HG03045 (cell line): ENCODE results near the gene XYLB.

Source experiments
- ATAC-seq: cut with Tn5 transposase; IDR thresholded peaks from one replicate; pipeline ENCODE4 v1.9.1; 2021; ENCODE audit warnings: mild to moderate bottlenecking, moderate library complexity; ENCODE audit not compliant: unreplicated experiment

Gene XYLB

GRCh38 chr3:38361496-38361895, 14.9 kb downstream of the XYLB start:
- no peak for ATAC-seq

GRCh38 chr3:38362825-38363224, 16.2 kb downstream of the XYLB start:
- ATAC-seq, result no peak

- ATAC-seq, result no peak
Measured at GRCh38 chr3:38364721-38365400, 18.3 kb downstream of the XYLB start.

DNA sequence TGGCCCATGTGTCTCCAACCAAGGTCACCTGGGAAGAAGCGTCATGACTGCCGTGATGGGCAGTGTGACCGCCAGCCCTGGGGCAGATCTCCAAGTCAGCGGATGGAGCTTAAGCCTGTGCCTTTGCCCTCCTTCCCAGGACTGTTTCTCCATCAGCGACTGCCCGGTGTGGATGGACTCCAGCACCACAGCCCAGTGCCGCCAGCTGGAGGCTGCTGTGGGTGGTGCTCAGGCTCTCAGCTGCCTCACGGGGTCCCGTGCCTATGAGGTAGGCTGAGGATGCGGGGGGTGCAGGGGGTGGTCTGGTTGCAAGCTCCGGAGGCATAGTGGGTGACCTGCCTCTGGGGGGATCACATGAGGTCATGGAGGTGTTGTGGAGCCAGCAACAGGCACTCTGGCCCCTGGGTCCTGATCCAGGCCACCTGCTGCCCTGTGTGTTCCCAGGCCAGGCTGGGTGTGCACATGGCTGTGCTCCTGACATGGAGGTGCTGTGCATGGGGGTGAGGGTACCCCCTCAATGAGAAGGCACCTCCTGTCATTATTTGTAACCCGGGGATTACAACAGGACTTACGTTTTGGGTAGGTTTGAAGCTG, 19.0 kb downstream of the XYLB start:
- ATAC-seq, result no peak

DNA sequence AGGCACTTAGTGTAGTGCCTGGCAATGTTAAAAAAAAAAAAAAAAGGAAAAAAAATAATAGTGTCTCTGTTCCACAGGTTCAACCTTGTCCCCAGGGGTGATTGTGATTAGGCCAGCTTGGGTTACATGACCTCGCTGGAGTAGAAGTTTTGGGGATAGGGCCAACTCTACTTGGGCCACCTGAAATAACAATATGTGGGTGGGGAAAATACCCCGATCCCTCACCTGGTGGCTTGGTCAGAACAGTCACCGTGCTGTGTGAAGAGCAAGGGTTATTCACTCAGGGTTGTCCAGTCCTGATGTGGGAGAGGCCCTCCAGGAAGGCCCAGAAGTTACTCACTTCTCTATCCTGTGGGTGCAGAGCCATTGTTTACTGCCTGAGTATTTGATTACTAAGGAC, 19.5 kb downstream of the XYLB start:
- no peak for ATAC-seq

- ATAC-seq, result no peak
Measured at GRCh38 chr3:38367779-38368178, 21.2 kb downstream of the XYLB start.

DNA sequence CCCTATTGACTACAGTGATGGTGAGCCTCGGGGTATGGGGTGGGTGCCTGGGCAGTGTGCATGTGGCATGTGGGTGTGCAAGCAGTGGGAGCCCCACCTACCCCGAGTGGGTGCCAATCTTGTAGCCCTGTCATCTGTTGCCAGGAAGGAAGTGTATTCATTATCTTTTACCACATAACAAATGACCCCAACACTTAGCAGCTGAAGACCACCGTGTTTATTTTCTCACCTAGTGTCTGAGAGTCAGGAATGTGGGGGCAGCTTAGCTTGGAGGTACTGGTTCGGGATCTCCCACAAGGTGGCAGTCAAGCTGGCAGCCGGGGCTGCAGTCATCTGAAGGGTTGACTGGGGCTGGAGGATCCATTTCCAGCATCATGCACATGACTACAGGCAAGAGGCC, 21.7 kb downstream of the XYLB start:
- ATAC-seq, result no peak

DNA sequence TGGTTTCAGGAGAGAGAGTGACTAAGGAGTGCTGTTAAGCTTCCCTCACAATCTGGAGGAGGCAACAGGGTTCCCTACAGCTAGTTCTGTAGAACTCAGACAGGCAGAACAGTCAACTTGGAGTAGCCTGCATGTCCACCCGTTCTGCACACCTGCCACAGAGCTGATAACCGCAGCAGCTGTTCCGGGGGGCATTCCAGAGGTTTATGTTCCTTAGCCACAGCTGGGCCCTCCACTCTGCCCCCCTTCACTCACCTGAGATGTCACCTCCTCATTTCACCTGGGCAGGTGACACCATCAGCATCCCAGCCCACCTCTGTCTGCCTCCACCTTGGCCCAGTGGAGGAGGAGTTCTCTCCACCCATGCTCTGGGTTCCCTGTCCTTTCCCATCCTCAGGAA, 22.6 kb downstream of the XYLB start:
- ATAC-seq, result no peak

DNA sequence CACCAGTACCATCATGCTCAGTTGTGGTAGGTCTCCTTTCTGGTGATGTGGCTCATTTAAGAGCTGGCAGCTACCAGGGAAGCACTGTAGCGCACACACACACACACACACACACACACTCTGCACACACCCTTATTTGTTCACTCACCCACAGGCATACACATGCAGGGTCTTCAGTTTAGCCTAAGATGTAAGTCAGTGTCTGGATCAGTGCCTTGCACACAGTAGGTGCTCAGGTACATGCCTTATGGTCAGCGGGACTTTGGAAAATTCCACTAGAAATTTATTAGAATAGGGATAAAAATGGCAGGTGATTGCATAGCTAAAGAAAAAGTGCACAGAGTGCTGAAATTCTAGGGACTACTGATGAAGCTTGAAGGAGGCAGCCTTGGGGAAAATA, 23.6 kb downstream of the XYLB start:
- no peak for ATAC-seq

DNA sequence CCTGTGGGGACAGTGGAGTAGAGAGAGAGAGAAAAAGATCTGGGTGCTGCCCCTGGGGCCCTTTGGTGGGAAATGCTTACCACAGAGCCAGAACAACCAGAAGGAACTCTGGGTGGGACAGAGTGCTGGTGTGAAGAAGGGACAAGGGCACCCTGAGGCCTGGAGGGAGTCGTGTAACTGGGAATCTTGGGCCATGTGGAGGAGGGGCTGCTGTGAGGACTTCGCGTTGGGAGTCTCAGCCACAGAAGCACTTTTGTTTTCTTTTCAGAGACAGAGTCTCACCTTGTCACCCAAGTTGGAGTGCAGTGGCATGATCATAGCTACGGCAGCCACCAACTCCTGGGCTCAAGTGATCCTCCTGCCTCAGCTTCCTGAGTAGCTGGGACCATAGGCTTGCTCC, 24.3 kb downstream of the XYLB start:
- no peak for ATAC-seq

GRCh38 chr3:38371541-38372213, 25.1 kb downstream of the XYLB start:
- ATAC-seq, result no peak

DNA sequence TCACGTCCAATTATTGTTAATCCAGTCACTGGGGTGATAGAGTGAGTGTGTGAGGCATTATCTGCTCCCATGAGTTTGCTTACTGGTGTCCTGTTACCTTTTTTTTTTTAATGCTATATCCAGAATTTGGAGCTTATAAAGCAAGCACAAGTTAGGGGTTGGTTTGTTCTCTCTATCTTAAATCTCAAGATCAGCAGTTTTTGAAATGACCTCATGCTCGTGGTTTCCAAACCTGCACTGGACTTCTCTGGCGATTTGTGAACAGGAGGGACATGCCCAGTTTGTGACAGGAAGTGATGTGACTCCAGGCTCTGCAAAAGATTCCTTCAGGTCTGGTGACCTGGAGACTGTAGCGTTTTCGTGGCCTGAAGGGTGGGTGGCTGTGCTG, 25.6 kb downstream of the XYLB start:
- ATAC-seq, result no peak

GRCh38 chr3:38374221-38374620, 27.6 kb downstream of the XYLB start:
- ATAC-seq, result no peak

GRCh38 chr3:38375072-38375471, 28.5 kb downstream of the XYLB start:
- ATAC-seq, result no peak

- ATAC-seq, result no peak
Measured at GRCh38 chr3:38375488-38376097, 29.0 kb downstream of the XYLB start.

DNA sequence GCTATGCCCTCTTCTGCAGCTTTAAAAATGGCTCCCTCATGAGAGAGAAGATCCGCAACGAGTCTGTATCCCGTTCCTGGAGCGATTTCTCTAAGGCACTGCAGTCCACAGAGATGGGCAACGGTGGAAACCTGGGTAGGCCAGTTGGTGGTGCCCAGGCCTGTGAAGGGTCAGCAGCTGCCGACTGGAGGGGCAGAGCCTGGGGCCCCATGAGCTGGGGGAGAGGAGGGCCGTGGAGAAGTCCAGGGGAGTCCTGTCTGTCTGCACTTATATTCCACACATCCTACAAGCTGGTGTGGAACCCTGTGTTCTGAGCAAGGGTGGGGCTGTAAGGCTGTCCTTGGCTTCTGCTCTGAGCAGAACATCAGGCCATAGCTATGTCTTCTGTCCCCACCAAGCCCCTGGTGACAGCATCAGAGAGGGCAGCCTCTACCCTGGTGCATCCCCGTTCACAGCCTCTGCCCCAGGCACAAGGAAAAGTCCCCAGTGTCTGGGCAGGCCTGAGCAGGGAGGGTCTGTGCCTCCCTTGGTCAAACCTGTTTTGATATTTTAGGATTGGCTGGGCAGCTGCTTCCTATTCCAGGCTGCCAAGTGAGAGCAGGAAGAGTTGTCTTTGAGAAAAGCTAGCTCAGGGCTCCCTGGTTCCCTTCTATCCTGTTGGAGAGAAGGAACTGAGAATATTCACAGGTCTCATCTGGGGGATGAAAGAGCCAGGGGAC, 29.7 kb downstream of the XYLB start:
- no peak for ATAC-seq

DNA sequence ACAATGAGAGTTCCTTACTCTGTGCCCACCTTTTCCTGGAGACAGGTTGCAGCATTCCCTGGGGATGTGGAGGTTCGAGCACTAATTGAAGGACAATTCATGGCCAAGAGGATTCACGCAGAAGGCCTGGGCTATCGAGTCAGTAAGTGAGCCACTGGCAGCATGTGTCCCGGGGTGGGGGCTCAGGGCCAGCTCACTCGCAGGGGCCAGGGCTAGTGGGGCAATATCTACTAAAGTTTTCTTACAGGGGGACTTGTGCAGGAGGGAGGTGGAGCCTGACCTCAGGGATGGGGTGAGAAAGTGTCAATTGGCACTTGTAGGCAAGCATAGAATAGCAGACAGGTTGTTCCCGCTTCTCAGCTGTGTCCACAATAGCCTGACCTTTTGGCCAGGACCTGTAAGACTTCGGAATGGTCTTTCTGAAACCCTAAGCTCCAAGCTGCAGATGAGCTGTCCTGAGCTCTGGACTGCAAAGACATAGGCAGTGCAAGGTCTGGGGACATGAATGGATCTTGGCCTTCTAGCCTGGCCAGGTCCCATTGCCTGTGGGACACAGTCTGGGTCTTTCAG, 32.7 kb downstream of the XYLB start:
- no peak for ATAC-seq

GRCh38 chr3:38382506-38383080, 36.0 kb downstream of the XYLB start:
- no peak for ATAC-seq

DNA sequence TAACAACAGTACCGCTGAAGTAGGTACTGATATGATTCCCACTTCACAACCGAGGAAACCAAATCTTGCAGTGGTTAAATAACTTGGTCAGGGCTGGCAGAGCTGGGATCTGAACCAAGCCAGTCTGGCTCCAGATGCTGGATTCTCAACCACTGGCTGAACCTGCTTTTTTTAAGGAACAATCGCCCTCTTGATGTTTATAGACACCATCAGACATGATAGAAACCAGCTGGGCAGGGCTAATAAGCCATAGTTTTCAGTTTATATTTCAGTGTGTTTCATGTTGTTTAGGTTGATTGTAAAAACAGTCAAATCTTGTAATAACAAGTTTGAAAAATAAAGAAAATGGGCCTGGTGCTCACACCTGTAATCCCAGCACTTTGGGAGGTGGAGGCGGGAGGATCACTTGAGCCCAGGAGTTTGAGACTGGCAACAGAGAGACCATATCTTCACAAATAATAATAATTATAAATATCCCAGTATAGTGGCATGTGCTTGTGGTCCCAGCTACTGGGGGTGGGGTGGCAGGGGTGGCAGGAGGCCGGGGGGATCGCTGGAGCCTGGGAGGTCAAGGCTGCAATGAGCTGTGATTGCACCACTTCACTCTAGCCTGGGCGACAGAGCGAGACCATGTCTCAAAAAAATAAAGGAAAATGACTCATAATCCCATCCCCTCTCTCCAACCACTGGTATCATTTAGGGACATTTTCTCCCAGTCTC, 36.7 kb downstream of the XYLB start:
- no peak for ATAC-seq
